ENCODE measurements around the gene CEP126. TPM values are rescaled to one million over a fixed set of nuclear protein-coding genes. Genes with fewer than 3 reads are reported as not detected.
A peak's percentile ranks its signal among the peaks of the same experiment; 100 is the strongest.

CEP126 gene
- polyA plus RNA-seq, 5 donors: 8.2 to 18.3 (median 15.2) TPM

- peak; percentile 51 to 57 for DNase-seq
Measured at GRCh38 chr11:102007567-102008437, 93.0 kb downstream of the CEP126 start.

- no peak for DNase-seq
Measured at GRCh38 chr11:102010776-102011494, 96.1 kb downstream of the CEP126 start.

- no peak for DNase-seq
Measured at GRCh38 chr11:102012946-102013345, 98.1 kb downstream of the CEP126 start.

GRCh38 chr11:102014756-102015155 is 99.9 kb downstream of the CEP126 start:
- DNase-seq: no peak

- DNase-seq: no peak
Measured at GRCh38 chr11:102017026-102017425, 102.2 kb downstream of the CEP126 start.

- DNase-seq: no peak
Measured at GRCh38 chr11:102026217-102026616, 111.4 kb downstream of the CEP126 start.

- no peak for DNase-seq
Measured at GRCh38 chr11:102026959-102027358, 112.1 kb downstream of the CEP126 start.

GRCh38 chr11:102036757-102037156 is 121.9 kb downstream of the CEP126 start:
- DNase-seq: no peak

- no peak for DNase-seq
Measured at GRCh38 chr11:102046841-102047240, 132.0 kb downstream of the CEP126 start.

GRCh38 chr11:102047305-102047924 is 132.6 kb downstream of the CEP126 start, which contains the start of gene CFAP300:
CFAP300 (plus strand) TSS chr11:102047437; CDS start chr11:102047471, 34 bp downstream.
- peak; percentile 73 to 81 for DNase-seq

Other genes starting within 250 kb of the CEP126 start
- under 1 TPM in 4 of 5 donors, not detected in 1; 0.04 to 0.13 (median 0.07) TPM for gene ANGPTL5, start 1.5 kb downstream of the CEP126 start, polyA plus RNA-seq (ENCODE audit: insufficient read depth in 1 of 5, insufficient read length in 5 of 5, low replicate concordance in 1 of 5)
- gene CFAP300, start 132.4 kb downstream of the CEP126 start, polyA plus RNA-seq (ENCODE audit: insufficient read depth in 1 of 5, insufficient read length in 5 of 5, low replicate concordance in 1 of 5): 10 to 100 TPM in 1 of 5 donors, 1 to 10 TPM in 4; 6.0 to 10.6 (median 8.7) TPM
- gene YAP1, start 195.4 kb downstream of the CEP126 start, polyA plus RNA-seq (ENCODE audit: insufficient read depth in 1 of 5, insufficient read length in 5 of 5, low replicate concordance in 1 of 5): 100 to 1,000 TPM; 228 to 385 (median 348) TPM

All from right lung (tissue), 5 donors.